ENCODE results near the gene CIC. TPM values are rescaled to one million over a fixed set of nuclear protein-coding genes. Genes with fewer than 3 reads are reported as not detected.

CIC gene
- total and polyA plus RNA-seq, 9 of the 15 experiments (the other 6 are each of a cell fraction or from before 2014, with no cell fraction given): 0.07 to 44.7 (median 8.6) TPM

DNA sequence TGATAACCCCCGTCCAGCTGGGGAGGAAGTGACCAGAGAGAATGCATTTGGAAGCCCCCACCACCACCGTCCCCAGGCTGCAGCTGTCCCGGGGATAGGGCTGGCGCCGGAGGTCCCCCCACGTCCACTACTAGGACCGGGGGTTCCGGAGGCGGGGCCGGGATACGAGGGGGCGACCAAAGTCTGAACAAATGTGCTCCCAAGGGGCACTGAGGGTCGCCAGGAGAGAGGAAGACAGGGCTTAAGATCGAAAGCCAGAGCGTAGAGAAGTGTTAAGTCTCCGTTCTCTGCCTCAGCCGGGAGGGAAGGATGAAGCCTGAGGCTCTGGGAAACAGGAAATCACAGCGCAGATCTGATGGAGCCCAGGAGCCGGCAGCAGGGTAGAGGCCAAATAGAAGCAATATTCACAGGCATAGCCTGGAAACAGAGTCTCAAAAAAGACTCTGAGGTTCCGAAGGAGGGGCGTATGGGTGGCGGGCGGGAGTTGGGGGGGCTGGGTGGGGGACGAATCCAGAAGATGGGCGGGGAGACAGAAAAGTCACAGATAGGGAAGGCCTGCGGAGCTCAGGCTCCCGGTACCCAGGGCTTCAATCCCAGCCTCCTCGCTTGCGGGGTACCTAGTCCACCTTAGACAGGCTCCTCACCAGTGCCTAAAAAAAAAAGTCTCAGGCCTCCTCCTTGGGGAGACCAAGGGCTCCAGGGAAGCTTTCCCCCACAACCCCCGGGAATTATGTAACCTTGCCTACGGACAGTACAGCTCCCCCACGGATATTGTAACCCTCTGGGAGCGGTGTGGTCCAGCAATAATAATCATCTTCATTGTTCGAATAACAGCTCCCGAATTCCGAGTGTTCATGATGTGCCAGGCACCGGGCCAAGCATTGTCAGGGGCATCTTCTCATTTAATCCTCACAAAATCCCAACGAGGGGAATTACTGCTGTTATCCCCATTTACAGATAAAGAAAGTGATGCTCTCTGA lies 13.0 kb upstream of the CIC start (continued):
- TF ChIP-seq BACH1 (tag; IDR thresholded peaks at IDR 0.05) (no peak), BHLHE40 (IDR thresholded peaks at IDR 0.05; ENCODE audit: low read length) (no peak), ELF2 (CRISPR knock-in tag; IDR thresholded peaks at IDR 0.05) (no peak), MAFG (tag; conservative IDR thresholded peaks at IDR 0.05) (no peak), PRPF4 (IDR thresholded peaks at IDR 0.05; ENCODE audit: insufficient read depth, low read depth, low read length, poor library complexity, severe bottlenecking) (no peak), ELF1 (tag; IDR thresholded peaks at IDR 0.05) (no peak), SPI1 (IDR thresholded peaks at IDR 0.05; ENCODE audit: borderline replicate concordance, low read depth, low read length) (0 out of 2 replicates have a peak, but pooled peaks have one; percentile 46), TAF9B (IDR thresholded peaks at IDR 0.05; ENCODE audit: partially characterized antibody) (no peak), ZKSCAN3 (CRISPR knock-in tag; IDR thresholded peaks at IDR 0.05) (no peak), CTBP1 (IDR thresholded peaks at IDR 0.05; ENCODE audit: borderline replicate concordance) (peak; percentile 75)
- TF ChIP-seq, protein P1, sequence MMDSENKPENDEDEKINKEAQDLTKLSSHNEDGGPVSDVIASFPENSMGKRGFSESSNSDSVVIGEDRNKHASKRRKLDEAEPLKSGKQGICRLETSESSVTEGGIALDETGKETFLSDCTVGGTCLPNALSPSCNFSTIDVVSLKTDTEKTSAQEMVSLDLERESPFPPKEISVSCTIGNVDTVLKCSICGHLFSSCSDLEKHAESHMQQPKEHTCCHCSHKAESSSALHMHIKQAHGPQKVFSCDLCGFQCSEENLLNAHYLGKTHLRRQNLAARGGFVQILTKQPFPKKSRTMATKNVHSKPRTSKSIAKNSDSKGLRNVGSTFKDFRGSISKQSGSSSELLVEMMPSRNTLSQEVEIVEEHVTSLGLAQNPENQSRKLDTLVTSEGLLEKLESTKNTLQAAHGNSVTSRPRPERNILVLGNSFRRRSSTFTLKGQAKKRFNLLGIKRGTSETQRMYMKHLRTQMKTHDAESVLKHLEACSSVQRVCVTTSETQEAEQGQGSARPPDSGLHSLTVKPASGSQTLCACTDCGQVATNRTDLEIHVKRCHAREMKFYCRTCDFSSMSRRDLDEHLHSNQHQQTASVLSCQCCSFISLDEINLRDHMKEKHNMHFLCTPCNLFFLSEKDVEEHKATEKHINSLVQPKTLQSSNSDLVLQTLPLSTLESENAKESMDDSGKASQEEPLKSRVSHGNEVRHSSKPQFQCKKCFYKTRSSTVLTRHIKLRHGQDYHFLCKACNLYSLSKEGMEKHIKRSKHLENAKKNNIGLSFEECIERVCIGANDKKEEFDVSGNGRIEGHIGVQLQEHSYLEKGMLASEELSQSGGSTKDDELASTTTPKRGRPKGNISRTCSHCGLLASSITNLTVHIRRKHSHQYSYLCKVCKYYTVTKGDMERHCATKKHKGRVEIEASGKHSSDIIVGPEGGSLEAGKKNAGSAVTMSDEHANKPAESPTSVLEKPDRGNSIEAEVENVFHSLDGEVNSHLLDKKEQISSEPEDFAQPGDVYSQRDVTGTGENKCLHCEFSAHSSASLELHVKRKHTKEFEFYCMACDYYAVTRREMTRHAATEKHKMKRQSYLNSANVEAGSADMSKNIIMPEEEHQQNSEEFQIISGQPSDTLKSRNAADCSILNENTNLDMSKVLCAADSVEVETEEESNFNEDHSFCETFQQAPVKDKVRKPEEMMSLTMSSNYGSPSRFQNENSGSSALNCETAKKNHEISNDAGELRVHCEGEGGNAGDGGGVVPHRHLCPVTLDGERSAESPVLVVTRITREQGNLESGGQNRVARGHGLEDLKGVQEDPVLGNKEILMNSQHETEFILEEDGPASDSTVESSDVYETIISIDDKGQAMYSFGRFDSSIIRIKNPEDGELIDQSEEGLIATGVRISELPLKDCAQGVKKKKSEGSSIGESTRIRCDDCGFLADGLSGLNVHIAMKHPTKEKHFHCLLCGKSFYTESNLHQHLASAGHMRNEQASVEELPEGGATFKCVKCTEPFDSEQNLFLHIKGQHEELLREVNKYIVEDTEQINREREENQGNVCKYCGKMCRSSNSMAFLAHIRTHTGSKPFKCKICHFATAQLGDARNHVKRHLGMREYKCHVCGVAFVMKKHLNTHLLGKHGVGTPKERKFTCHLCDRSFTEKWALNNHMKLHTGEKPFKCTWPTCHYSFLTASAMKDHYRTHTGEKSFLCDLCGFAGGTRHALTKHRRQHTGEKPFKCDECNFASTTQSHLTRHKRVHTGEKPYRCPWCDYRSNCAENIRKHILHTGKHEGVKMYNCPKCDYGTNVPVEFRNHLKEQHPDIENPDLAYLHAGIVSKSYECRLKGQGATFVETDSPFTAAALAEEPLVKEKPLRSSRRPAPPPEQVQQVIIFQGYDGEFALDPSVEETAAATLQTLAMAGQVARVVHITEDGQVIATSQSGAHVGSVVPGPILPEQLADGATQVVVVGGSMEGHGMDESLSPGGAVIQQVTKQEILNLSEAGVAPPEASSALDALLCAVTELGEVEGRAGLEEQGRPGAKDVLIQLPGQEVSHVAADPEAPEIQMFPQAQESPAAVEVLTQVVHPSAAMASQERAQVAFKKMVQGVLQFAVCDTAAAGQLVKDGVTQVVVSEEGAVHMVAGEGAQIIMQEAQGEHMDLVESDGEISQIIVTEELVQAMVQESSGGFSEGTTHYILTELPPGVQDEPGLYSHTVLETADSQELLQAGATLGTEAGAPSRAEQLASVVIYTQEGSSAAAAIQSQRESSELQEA (IDR thresholded peaks at IDR 0.05; ENCODE audit: low read depth): no peak
- TF ChIP-seq, protein P2, sequence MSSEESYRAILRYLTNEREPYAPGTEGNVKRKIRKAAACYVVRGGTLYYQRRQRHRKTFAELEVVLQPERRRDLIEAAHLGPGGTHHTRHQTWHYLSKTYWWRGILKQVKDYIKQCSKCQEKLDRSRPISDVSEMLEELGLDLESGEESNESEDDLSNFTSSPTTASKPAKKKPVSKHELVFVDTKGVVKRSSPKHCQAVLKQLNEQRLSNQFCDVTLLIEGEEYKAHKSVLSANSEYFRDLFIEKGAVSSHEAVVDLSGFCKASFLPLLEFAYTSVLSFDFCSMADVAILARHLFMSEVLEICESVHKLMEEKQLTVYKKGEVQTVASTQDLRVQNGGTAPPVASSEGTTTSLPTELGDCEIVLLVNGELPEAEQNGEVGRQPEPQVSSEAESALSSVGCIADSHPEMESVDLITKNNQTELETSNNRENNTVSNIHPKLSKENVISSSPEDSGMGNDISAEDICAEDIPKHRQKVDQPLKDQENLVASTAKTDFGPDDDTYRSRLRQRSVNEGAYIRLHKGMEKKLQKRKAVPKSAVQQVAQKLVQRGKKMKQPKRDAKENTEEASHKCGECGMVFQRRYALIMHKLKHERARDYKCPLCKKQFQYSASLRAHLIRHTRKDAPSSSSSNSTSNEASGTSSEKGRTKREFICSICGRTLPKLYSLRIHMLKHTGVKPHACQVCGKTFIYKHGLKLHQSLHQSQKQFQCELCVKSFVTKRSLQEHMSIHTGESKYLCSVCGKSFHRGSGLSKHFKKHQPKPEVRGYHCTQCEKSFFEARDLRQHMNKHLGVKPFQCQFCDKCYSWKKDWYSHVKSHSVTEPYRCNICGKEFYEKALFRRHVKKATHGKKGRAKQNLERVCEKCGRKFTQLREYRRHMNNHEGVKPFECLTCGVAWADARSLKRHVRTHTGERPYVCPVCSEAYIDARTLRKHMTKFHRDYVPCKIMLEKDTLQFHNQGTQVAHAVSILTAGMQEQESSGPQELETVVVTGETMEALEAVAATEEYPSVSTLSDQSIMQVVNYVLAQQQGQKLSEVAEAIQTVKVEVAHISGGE (CRISPR knock-in tag; IDR thresholded peaks at IDR 0.05): no peak
